ENCODE results near the gene PIK3R1. TPM values are rescaled to one million over a fixed set of nuclear protein-coding genes. Genes with fewer than 3 reads are reported as not detected.

Gene PIK3R1
- 21.2 and 69.5 TPM in 2 replicates for total RNA-seq

GRCh38 chr5:68215208-68215897, at the start of gene PIK3R1:
Gene PIK3R1, plus strand, starts transcription at chr5:68215756. Its CDS starts 10,920 bp downstream, at chr5:68226676.

Data from smooth muscle cell of bladder (primary cell).